Chondrocyte (in vitro differentiated cells): ENCODE data around the gene CMSS1. TPM values are rescaled to one million over a fixed set of nuclear protein-coding genes. Genes with fewer than 3 reads are reported as not detected.

Experiments used
- DNase-seq: peaks from one replicate; pipeline ENCODE4 v3.0.0; 2021; ENCODE audit warnings: mixed read lengths, low spot score
- H3K27ac Mint-ChIP-seq: one replicate; pipeline ENCODE4 v1.8.0; 2021; ENCODE audit warnings: mild to moderate bottlenecking, moderate library complexity, mixed read lengths; ENCODE audit not compliant: unreplicated experiment
- H3K27me3 Mint-ChIP-seq: 2 replicates; pipeline ENCODE4 v1.8.0; 2021; ENCODE audit warnings: low read depth, mixed read lengths
- H3K36me3 Mint-ChIP-seq: 2 replicates; pipeline ENCODE4 v1.8.0; 2021; ENCODE audit warnings: low read depth, mixed read lengths
- H3K4me1 Mint-ChIP-seq: 2 replicates; pipeline ENCODE4 v1.8.0; 2021; ENCODE audit warnings: low read depth, mild to moderate bottlenecking, mixed read lengths
- H3K4me3 Mint-ChIP-seq: one replicate; pipeline ENCODE4 v1.8.0; 2021; ENCODE audit warnings: mild to moderate bottlenecking, moderate library complexity, mixed read lengths; ENCODE audit not compliant: unreplicated experiment
- H3K9me3 Mint-ChIP-seq: 2 replicates; pipeline ENCODE4 v1.8.0; 2021; ENCODE audit warnings: low read depth, mixed read lengths
- CTCF ChIP-seq: fragments of 200-600 bp; sonication (generic); IDR thresholded peaks from 2 replicates; pipeline ENCODE4 v1.5.0; 2021; ENCODE audit warnings: antibody characterized with exemption, mild to moderate bottlenecking, moderate library complexity
- total RNA-seq: library from RNA; stranded (reverse); gene quantifications from 3 replicates; pipeline ENCODE4 v1.2.1, GENCODE V29; 2021

The CMSS1 gene
- total RNA-seq, 1 donor from 2014 or later: 19.5 TPM

GRCh38 chr3:100076731-100077529, 259.3 kb downstream of the CMSS1 start:
- H3K9me3 Mint-ChIP-seq: no peaks in the 10 kb centered on the region
- no peak for TF ChIP-seq CTCF
- H3K27me3 Mint-ChIP-seq: no peaks in the 10 kb centered on the region
- H3K27ac Mint-ChIP-seq: peak overlapping the region; percentile 70
- no peak overlapping the region for H3K4me3 Mint-ChIP-seq
- H3K4me1 Mint-ChIP-seq: peaks cover 69% of the 10 kb centered on the region
- H3K36me3 Mint-ChIP-seq: no peaks in the 10 kb centered on the region
- DNase-seq: no peak

GRCh38 chr3:100079328-100079727, 261.7 kb downstream of the CMSS1 start:
- H3K27me3 Mint-ChIP-seq: no peaks in the 10 kb centered on the region
- H3K27ac Mint-ChIP-seq: no peak overlapping the region
- DNase-seq: no peak
- peaks cover 66% of the 10 kb centered on the region for H3K4me1 Mint-ChIP-seq
- no peaks in the 10 kb centered on the region for H3K36me3 Mint-ChIP-seq
- H3K4me3 Mint-ChIP-seq: no peak overlapping the region
- TF ChIP-seq CTCF: no peak
- H3K9me3 Mint-ChIP-seq: no peaks in the 10 kb centered on the region

- Mint-ChIP-seq H3K27ac (peak overlapping the region; percentile 75), H3K27me3 (no peaks in the 10 kb centered on the region), H3K4me3 (no peak overlapping the region), H3K9me3 (no peaks in the 10 kb centered on the region), H3K4me1 (peaks cover 67% of the 10 kb centered on the region), H3K36me3 (no peaks in the 10 kb centered on the region)
- DNase-seq: no peak
- no peak for TF ChIP-seq CTCF
Measured at GRCh38 chr3:100080573-100080972, 262.9 kb downstream of the CMSS1 start.

- DNase-seq: no peak
- Mint-ChIP-seq H3K4me3 (no peak overlapping the region), H3K27ac (peak overlapping the region; percentile 66), H3K4me1 (peaks cover 67% of the 10 kb centered on the region), H3K27me3 (no peaks in the 10 kb centered on the region), H3K36me3 (no peaks in the 10 kb centered on the region), H3K9me3 (no peaks in the 10 kb centered on the region)
- TF ChIP-seq CTCF: no peak
Measured at GRCh38 chr3:100081311-100081710, 263.6 kb downstream of the CMSS1 start.

- TF ChIP-seq CTCF: no peak
- H3K9me3 Mint-ChIP-seq: no peaks in the 10 kb centered on the region
- H3K4me3 Mint-ChIP-seq: no peak overlapping the region
- no peaks in the 10 kb centered on the region for H3K27me3 Mint-ChIP-seq
- peaks cover 67% of the 10 kb centered on the region for H3K4me1 Mint-ChIP-seq
- H3K27ac Mint-ChIP-seq: peak overlapping the region; percentile 66
- DNase-seq: no peak
- H3K36me3 Mint-ChIP-seq: no peaks in the 10 kb centered on the region
Measured at GRCh38 chr3:100081986-100082692, 264.5 kb downstream of the CMSS1 start.
